H4 (cell line): ENCODE results near the gene LHFPL4. TPM values are rescaled to one million over a fixed set of nuclear protein-coding genes. Genes with fewer than 3 reads are reported as not detected.
"Not testable (repeated sequence)": the region's sequence is repeated elsewhere in the genome, so short reads cannot be mapped to it uniquely, and the experiment has no call there.

Source experiments
- DNase-seq: peaks from one replicate; pipeline ENCODE4 v3.0.0-alpha.2; 2015; ENCODE audit warnings: low spot score
- total RNA-seq: library from RNA; depleted of rRNA; stranded (reverse); fragments of >200 nt; shearing (Covaris generic); gene quantifications from 2 replicates; pipeline ENCODE4 v1.2.3, GENCODE V29; 2014

LHFPL4 gene
- total RNA-seq, 1 experiment from 2014 or later, result 0.02 TPM

GRCh38 chr3:9542182-9542581 is 11.4 kb downstream of the LHFPL4 start:
- DNase-seq, result no peak

GRCh38 chr3:9536212-9536611 is 17.4 kb downstream of the LHFPL4 start:
- no peak for DNase-seq

- DNase-seq, result no peak
Measured at GRCh38 chr3:9534429-9534828, 19.2 kb downstream of the LHFPL4 start.

- no peak for DNase-seq
Measured at GRCh38 chr3:9525078-9525477, 28.5 kb downstream of the LHFPL4 start.

GRCh38 chr3:9514956-9515355 is 38.7 kb downstream of the LHFPL4 start:
- no peak for DNase-seq

GRCh38 chr3:9514306-9514705 is 39.3 kb downstream of the LHFPL4 start:
- DNase-seq, result no peak

- DNase-seq, result no peak
Measured at GRCh38 chr3:9512456-9513045, 41.1 kb downstream of the LHFPL4 start.

- DNase-seq, result no peak
Measured at GRCh38 chr3:9508781-9509180, 44.8 kb downstream of the LHFPL4 start.

- no peak for DNase-seq
Measured at GRCh38 chr3:9507586-9508578, 45.7 kb downstream of the LHFPL4 start.

GRCh38 chr3:9503283-9503682 is 50.3 kb downstream of the LHFPL4 start:
- peak; percentile 50 for DNase-seq

- DNase-seq, result no peak
Measured at GRCh38 chr3:9501226-9501625, 52.4 kb downstream of the LHFPL4 start.

GRCh38 chr3:9500108-9501050 is 53.2 kb downstream of the LHFPL4 start:
- DNase-seq, result peak; percentile 40

- DNase-seq, result no peak
Measured at GRCh38 chr3:9499455-9500107, 54.0 kb downstream of the LHFPL4 start.

- DNase-seq, result no peak
Measured at GRCh38 chr3:9498781-9499180, 54.8 kb downstream of the LHFPL4 start.

GRCh38 chr3:9497821-9498565 is 55.6 kb downstream of the LHFPL4 start:
- peak; percentile 24 for DNase-seq

- DNase-seq, result no peak
Measured at GRCh38 chr3:9496893-9497292, 56.7 kb downstream of the LHFPL4 start.

GRCh38 chr3:9494036-9494435 is 59.6 kb downstream of the LHFPL4 start:
- not testable (repeated sequence) for DNase-seq

- no peak for DNase-seq
Measured at GRCh38 chr3:9491506-9491905, 62.1 kb downstream of the LHFPL4 start.

GRCh38 chr3:9485248-9485647 is 68.4 kb downstream of the LHFPL4 start:
- no peak for DNase-seq

- DNase-seq, result no peak
Measured at GRCh38 chr3:9480265-9480664, 73.4 kb downstream of the LHFPL4 start.

GRCh38 chr3:9476935-9477334 is 76.7 kb downstream of the LHFPL4 start:
- no peak for DNase-seq
